HG03558 (cell line): ENCODE measurements around the gene ZNF837.

Experiments
- ATAC-seq: cut with Tn5 transposase; IDR thresholded peaks from one replicate; pipeline ENCODE4 v1.9.1; 2021; ENCODE audit warnings: moderate number of reproducible peaks; ENCODE audit not compliant: unreplicated experiment; ENCODE audit errors: extremely low read depth

ZNF837 gene

DNA sequence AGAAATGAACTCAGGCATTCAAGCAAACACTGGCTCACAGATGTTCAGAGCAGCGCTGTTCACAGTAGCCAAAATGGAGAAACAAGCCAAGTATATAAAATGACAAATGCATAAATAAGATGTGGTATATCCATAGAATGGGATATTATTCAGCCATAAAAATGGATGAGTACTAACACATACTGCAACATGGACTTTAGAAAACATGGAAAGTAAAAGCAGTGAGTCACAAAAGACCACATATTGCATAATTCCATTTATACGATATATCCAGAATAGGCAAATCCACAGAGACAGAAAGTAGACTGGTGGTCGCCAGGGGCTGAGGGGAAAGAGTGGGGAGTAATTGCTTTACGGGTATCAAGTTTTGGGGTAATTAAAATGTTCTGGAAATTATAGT, 6.6 kb downstream of the ZNF837 start:
- ATAC-seq = no peak

DNA sequence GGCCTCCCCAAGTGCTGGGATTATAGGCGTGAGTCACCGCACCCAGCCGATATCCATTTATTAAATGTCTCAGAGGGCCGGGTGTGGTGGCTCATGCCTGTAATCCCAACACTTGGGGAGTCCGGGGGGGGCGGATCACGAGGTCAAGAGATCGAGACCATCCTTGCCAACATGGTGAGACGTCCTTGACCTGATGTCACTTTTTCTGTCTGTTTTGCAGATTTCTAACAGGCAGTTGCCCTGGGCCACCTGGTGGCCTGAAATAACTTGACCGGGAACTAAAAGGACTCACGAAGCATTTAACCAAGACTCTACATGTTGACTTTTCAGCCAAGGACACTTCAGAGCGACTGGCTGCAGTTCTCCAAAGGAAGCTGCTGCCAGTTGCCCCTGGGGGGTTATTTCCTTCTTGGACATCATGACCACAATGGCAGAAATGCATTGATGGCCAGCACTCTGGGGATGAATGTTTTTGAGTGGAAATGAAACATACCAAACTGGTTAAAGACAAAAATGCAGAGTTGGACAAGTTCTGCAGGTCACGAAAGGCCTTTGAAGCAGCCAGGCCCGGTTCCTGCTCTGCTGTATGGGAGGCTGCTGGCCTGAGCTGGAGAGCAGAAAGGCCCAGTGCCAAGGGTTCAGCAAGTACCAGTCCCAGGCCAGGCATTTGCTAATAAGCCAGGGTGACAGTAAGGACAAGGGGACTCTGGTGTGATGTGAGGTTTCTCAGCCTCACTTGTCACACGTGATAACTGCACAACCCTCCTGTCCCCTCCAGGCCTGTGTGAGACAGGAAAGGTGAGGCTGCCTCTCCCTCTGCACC, 8.3 kb downstream of the ZNF837 start:
- no peak for ATAC-seq

- no peak for ATAC-seq
Measured at GRCh38 chr19:58368561-58369360, 12.1 kb downstream of the ZNF837 start.

- ATAC-seq = no peak
Measured at GRCh38 chr19:58367698-58368454, 13.0 kb downstream of the ZNF837 start.

DNA sequence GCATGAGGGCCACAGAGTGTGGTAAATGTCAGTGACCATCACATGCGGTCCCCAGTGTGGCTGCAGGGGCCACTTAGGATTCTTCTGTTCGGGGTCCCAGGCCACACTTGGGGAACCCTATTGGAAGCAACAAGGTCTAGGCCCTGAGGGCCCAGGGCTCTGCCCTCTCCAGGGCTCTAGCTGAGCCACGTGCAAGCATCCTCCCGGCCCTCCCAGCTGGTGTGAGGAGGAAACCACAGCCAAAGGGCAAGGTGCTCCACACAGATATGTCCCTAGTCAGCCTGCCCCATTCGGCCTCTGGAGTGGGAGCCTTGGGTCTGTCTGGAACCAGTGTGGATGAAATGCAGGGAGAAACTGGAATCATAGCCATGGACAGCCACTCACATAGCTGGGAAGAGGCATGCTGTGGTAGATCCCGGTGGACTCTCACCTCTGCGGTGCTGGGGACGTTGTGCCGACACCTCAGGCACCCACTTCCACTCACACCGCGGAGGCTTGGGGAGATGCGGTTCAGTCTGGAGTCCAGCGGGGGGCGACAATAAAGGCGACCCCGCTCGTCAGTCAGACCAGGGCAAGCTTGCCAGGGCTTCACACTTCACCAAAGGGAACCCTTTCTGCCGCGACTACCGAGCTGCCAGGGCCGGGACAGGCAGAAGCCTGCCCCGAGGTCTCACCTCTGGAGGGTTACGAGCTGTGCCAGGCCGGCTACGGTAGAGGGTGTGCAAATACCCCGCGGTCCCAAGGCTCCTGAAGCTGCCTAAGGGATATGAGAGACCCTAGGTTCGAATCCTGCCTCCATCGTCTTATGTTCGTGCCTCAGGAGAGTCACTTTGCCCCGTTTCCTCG, 14.0 kb downstream of the ZNF837 start:
- no peak for ATAC-seq

DNA sequence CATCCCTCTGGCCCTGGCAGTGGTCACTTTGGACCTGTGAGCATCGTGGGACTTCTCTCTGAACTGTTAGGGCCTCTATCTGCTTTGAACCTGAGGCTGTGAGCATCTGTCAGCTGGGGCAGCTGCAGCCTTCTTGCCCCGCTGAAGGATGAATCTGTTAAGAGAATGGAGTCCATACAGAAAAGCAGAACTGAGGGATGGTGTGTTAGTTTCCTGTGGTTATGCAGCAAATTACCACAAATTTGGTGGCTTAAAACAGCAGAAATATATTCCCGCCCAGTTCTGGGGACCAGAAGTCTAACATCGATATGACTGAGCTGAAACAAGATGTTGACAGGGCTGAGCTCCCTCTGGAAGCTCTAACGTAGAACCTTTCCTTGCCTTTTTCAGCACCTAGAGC, 16.7 kb downstream of the ZNF837 start:
- no peak for ATAC-seq

DNA sequence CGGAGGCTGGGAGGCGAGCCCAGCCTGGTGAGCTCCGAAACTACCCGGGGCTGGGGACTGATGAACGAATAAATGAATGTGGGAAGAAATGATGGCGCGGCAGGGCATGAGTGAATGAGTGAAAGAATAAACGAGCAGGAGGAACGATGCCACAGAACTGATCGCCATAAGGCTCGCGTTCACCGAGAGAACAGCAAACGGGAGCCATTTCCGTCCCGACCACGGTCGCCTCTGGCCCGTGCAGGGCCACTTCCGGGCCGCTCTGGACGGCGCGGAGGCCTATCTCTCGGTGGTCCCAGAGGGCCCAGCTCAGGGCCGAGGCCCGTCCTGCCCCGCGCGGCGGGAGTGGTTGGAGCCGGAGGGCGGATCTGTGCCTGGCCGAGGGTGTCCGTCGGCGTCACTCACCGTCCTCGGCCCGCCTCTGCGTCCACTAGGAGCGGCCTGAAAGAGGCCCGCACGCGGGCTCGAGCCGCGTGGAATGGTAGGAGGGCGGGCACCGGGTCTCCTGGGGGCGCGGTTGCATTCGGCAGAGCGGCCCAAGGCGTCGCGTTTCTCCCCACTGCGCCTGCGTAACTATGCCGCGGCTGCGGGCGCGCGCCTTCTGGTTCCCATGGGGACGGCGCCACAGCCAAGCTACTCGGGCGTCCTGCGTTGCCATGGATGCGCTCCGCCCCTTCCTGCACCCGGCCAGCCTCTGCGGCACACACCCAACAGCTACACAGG, 18.4 kb downstream of the ZNF837 start, which contains the start of gene ZNF497:
ZNF497 (minus strand) TSS at position 480 of the 723 bp plus-strand sequence. CDS start 5,116 bp downstream, outside the sequence.
- peak; percentile 53 for ATAC-seq

DNA sequence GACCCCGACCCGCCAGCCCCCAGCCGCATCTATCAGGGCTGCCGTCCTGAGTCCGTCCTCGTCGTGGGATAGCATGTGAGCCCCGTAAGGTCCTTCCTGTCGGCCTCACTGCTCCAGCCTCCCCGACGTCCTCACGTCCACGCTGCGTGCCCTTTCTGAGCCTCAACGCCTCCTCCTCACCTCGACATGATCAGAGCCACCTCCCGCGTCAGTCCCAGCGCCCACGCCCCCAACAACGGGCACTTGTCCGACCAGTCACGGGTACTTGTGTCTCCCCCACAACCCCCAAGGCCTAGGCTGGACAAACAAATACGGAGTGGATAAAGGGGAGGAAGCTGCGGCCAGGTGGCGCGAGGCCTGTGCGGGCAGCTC, 18.9 kb downstream of the ZNF837 start:
- ATAC-seq = no peak

- ATAC-seq = no peak
Measured at GRCh38 chr19:58357481-58358145, 23.2 kb downstream of the ZNF837 start.

- ATAC-seq = no peak
Measured at GRCh38 chr19:58356766-58357480, 23.9 kb downstream of the ZNF837 start.

DNA sequence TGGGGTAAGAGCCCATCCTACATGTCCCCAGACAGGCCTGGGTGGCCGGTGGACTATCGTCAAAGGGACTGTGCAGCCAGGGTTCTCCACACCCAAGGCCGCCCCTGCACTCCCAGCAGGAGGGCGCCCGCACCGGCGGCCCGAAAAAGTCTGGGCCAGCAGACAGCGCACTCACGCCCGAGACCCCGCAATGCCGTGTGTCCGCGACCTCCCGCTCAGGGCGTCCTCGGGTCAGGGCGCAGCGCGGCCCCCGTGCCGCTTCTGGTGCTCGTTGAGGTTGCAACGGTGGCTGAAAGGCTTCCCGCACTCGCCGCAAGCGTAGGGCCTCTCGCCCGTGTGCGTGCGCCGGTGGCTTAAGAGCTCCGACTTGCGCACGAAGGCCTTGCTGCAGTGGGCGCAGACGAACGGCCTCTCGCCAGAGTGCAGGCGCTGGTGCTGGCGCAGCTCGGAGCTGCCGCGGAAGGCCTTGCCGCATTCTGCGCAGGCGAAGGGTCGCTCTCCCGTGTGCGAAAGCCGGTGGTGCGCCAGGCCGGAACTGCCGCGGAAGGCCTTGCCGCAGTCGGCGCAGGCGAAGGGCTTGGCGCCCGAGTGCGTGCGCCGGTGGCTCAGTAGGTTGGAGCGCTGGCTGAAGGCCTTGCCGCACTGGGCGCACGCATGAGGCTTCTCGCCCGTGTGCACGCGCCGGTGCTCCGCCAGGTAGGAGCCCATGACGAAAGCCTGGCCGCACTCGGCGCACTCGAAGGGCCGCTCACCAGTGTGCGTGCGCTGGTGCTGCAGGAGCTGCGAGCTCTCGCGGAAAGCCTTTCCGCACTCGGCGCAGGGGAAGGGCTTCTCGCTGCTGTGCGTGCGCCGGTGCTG, 24.7 kb downstream of the ZNF837 start:
- no peak for ATAC-seq

DNA sequence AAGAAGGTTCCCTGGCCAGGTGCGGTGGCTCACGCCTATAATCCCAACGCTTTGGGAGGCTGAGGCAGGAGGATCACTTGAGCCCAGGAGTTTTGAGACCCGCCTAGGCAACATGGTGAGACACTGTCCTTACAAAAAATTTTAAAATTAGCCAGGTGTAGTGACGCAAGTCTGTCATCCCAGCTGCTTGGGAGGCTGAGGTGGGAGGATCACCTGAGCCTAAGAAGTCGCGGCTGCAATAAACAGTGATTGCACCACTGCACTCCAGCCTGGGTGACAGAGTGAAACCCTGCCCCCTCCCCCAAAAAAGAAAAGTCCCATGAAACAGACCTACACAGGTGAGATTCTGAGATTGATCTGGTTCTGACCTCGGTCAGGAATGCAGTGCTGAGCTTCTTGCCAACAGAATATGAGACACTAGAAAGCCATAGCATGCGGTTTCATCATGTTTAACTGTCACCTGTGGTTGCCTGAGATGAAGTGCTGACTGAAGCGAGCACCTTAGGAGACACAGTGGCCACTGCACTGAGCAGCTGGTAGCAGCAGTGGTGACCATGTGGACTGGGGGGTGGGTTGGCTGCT, 25.5 kb downstream of the ZNF837 start:
- ATAC-seq = no peak

GRCh38 chr19:58354478-58355030, 26.3 kb downstream of the ZNF837 start:
- ATAC-seq = no peak

DNA sequence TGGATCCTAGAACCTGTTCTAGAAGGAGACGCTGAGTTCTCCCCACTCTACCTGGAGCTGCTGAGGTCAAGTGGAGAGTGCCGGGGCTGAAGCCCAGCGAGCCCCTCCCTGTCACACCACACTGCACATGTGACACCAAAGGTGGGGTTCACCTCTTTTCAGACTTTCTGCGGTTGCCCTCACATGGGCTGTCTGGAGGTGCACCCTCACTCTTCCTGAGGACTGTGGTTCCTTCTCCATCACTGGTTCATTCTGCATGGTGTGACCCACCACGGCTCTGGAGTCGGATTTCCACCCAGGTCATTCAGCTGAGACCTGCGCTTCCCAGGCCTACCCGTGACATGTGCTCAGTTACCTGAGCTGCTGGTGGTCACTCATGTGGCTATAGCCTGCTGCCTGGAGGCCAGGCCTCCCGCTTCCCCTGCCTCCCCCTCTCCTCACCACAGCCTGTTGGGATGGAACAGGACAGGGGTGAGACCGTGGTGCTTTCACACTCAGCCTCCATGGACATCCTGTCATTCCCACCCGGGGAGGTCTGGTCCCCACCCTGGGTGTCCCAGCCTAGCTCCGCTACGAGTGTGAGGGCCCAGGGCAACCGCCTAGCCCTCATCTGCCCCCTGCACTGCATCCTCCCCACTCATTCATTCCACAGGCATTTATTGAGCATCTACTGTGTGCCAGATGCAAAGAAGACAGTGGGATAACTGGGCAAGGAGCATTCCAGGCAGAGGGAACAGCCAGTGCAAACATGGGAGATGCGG, 26.9 kb downstream of the ZNF837 start:
- no peak for ATAC-seq

GRCh38 chr19:58352760-58353671, 27.8 kb downstream of the ZNF837 start, which contains the start of gene A1BG:
Gene A1BG, minus strand, starts transcription at chr19:58353492. Its CDS starts 55 bp downstream, at chr19:58353437.
- ATAC-seq = no peak
